HepG2 (cell line): ENCODE measurements around the gene ZC3H18. TPM values are rescaled to one million over a fixed set of nuclear protein-coding genes. Genes with fewer than 3 reads are reported as not detected.

Source experiments
- AHDC1 ChIP-seq: sonication (generic); formaldehyde crosslinking; IDR thresholded peaks from 2 replicates; pipeline ENCODE4 v1.5.1; 2020; ENCODE audit warnings: mild to moderate bottlenecking, missing genetic modification reagents, borderline replicate concordance
- CENPX ChIP-seq: sonication (generic); formaldehyde crosslinking; IDR thresholded peaks from 2 replicates; pipeline ENCODE4 v1.9.0; 2021; ENCODE audit warnings: mild to moderate bottlenecking, missing genetic modification reagents, moderate library complexity
- CHD4 ChIP-seq: fragments of 200-600 bp; sonication (generic); IDR thresholded peaks from 2 replicates; pipeline ENCODE4 v1.7.0; 2017; ENCODE audit warnings: mild to moderate bottlenecking, low read length, borderline replicate concordance
- HMG20B ChIP-seq: conservative IDR thresholded peaks from 2 replicates; pipeline ENCODE4 v1.6.1; 2016; ENCODE audit warnings: missing genetic modification reagents, missing compliant biosample characterization
- NCOR1 ChIP-seq: fragments of 200-600 bp; sonication (generic); IDR thresholded peaks from 2 replicates; pipeline ENCODE4 v1.7.0; 2017; ENCODE audit warnings: antibody characterized with exemption, low read length, borderline replicate concordance
- PAF1 ChIP-seq: IDR thresholded peaks from 2 replicates; pipeline ENCODE4 v1.6.1; 2016; ENCODE audit warnings: missing genetic modification reagents, missing compliant biosample characterization
- PAWR ChIP-seq: sonication (generic); formaldehyde crosslinking; IDR thresholded peaks from 2 replicates; pipeline ENCODE4 v1.4.0; 2020; ENCODE audit warnings: missing genetic modification reagents, mild to moderate bottlenecking, borderline replicate concordance
- RXRA ChIP-seq: sonication (generic); formaldehyde crosslinking; IDR thresholded peaks from 2 replicates; pipeline ENCODE4 v1.5.1; 2020; ENCODE audit warnings: missing genetic modification reagents
- TFDP1 ChIP-seq: IDR thresholded peaks from 2 replicates; pipeline ENCODE4 v1.6.1; 2016; ENCODE audit warnings: missing compliant biosample characterization, missing genetic modification reagents, borderline replicate concordance
- TGIF2 ChIP-seq: IDR thresholded peaks from 2 replicates; pipeline ENCODE4 v1.6.1; 2016; ENCODE audit warnings: control low read depth, missing compliant biosample characterization
- ZBTB46 ChIP-seq: sonication (generic); formaldehyde crosslinking; IDR thresholded peaks from 2 replicates; pipeline ENCODE4 v1.4.0; 2020; ENCODE audit warnings: mild to moderate bottlenecking, missing genetic modification reagents, borderline replicate concordance
- ZNF253 ChIP-seq: sonication (generic); formaldehyde crosslinking; IDR thresholded peaks from 2 replicates; pipeline ENCODE4 v1.8.0; 2022; ENCODE audit warnings: mild to moderate bottlenecking, missing genetic modification reagents, borderline replicate concordance
- ZNF263 ChIP-seq: sonication (generic); formaldehyde crosslinking; IDR thresholded peaks from 2 replicates; pipeline ENCODE4 v1.4.0; 2020; ENCODE audit warnings: missing genetic modification reagents
- ZNF468 ChIP-seq: sonication (generic); formaldehyde crosslinking; IDR thresholded peaks from 2 replicates; pipeline ENCODE4 v1.8.0; 2022; ENCODE audit warnings: mild to moderate bottlenecking, moderate library complexity, missing genetic modification reagents
- ZNF614 ChIP-seq: IDR thresholded peaks from 2 replicates; pipeline ENCODE4 v1.6.1; 2018; ENCODE audit warnings: missing biosample characterization, missing genetic modification reagents, inconsistent platforms, borderline replicate concordance
- ZNF720 ChIP-seq: sonication (generic); formaldehyde crosslinking; IDR thresholded peaks from 2 replicates; pipeline ENCODE4 v1.4.0; 2020; ENCODE audit warnings: missing genetic modification reagents
- polyA plus RNA-seq, 8 experiments: library from polyadenylated mRNA; depleted of rRNA in 3 of 8; stranded (reverse) in 7 of 8; unstranded in 1 of 8; fragments of >200 nt; fragmentation: Illumina TruSeq in 4 of 8; extraction: Trizol in 4 of 8; gene quantifications; 2 replicates each; pipeline versions ENCODE4 v1.2.1 to v1.2.3, GENCODE V29; 2011 to 2016; ENCODE audit warnings: low read depth in 4 of 8, missing spikeins in 1 of 8, mixed read lengths in 1 of 8; ENCODE audit not compliant: insufficient read depth in 1 of 8
- total RNA-seq, 5 experiments: library from RNA; depleted of rRNA; stranded (reverse); fragments of >200 nt; fragmentation: Illumina TruSeq; extraction: Trizol; gene quantifications; 2 replicates each; pipeline ENCODE4 v1.2.3, GENCODE V29; 2016; ENCODE audit warnings: low read depth in 1 of 5
- TF ChIP-seq, protein P1 (sequence below): sonication (generic); formaldehyde crosslinking; conservative IDR thresholded peaks from 2 replicates; pipeline ENCODE4 v1.4.0; 2020; ENCODE audit warnings: missing genetic modification reagents

The ZC3H18 gene
- total and polyA plus RNA-seq, 2 of the 13 experiments (the other 11 are each of a cell fraction or from before 2014, with no cell fraction given): 11.2 to 27.4 TPM

DNA sequence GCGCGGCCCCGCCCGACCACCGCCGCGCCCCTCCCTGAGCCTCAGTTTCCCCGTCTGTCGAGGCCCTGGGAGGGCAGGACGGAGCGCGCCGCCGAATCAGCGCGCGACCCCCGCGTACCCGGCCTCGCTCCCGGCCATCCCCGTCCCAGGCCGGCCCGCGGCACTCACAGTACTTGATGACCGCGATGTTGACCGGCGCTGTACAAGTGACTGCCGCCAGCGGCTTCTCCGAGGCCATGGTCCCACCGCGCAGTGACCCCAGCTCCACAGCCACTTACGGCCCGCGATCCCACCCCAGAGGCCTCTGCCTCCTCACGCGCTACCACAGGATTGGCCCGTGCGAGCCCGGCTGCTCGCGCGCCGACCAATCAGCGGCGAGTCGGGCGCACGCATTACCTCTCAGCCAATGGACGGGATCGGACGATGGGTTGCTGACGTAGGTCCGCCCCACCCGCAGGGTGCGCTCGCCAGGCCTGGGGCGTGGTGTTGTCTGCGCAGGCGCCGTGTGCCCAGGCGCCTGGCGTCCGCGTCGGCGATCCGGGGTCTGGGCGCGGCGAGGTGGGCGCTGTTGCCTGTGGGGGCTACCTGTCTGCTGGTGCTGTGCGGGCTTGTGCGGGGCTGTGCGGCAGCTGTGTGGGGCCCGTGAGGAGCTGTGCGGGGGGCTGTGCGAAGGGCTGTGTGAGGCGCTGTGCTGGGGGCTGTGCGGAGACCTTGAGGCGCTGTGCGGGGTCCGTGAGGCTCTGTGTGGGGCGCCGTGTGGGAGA lies 92.8 kb downstream of the ZC3H18 start, which contains the start of gene MVD (continued):
- TF ChIP-seq ZNF263 (CRISPR knock-in tag): peak; percentile 26
- TF ChIP-seq ZNF720 (CRISPR knock-in tag): no peak
- 0 out of 2 replicates have a peak, but pooled peaks have one; percentile 20 for TF ChIP-seq TGIF2
- TF ChIP-seq CHD4: no peak
- TF ChIP-seq PAF1: no peak
- TF ChIP-seq, protein P1, sequence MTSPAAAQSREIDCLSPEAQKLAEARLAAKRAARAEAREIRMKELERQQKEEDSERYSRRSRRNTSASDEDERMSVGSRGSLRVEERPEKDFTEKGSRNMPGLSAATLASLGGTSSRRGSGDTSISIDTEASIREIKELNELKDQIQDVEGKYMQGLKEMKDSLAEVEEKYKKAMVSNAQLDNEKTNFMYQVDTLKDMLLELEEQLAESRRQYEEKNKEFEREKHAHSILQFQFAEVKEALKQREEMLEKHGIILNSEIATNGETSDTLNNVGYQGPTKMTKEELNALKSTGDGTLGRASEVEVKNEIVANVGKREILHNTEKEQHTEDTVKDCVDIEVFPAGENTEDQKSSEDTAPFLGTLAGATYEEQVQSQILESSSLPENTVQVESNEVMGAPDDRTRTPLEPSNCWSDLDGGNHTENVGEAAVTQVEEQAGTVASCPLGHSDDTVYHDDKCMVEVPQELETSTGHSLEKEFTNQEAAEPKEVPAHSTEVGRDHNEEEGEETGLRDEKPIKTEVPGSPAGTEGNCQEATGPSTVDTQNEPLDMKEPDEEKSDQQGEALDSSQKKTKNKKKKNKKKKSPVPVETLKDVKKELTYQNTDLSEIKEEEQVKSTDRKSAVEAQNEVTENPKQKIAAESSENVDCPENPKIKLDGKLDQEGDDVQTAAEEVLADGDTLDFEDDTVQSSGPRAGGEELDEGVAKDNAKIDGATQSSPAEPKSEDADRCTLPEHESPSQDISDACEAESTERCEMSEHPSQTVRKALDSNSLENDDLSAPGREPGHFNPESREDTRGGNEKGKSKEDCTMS (CRISPR knock-in tag): no peak
- TF ChIP-seq ZBTB46 (CRISPR knock-in tag): 0 out of 2 replicates have a peak, but pooled peaks have one; percentile 72
- TF ChIP-seq AHDC1 (CRISPR knock-in tag): no peak
- peak; percentile 92 for TF ChIP-seq RXRA
- peak; percentile 97; the same call in 1 of the 2 replicates for TF ChIP-seq PAWR (CRISPR knock-in tag)
- TF ChIP-seq ZNF468 (CRISPR knock-in tag): no peak
- 0 out of 2 replicates have a peak, but pooled peaks have one; percentile 39 for TF ChIP-seq HMG20B (CRISPR knock-in tag)
- TF ChIP-seq NCOR1: peak; percentile 15; the same call in 1 of the 2 replicates
- TF ChIP-seq ZNF253 (CRISPR knock-in tag): peak; percentile 85
- TF ChIP-seq ZNF614 (CRISPR knock-in tag): 0 out of 2 replicates have a peak, but pooled peaks have one; percentile 41
- TF ChIP-seq CENPX (CRISPR knock-in tag): no peak
- TF ChIP-seq TFDP1 (CRISPR knock-in tag): peak; percentile 69; the same call in 1 of the 2 replicates
